Esophagus (tissue), 2 donors: ENCODE results near the gene SLC7A6OS. TPM values are rescaled to one million over a fixed set of nuclear protein-coding genes. Genes with fewer than 3 reads are reported as not detected.

Experiments
- H3K27ac ChIP-seq, 2 donors: one replicate each; pipeline ENCODE4 v1.5.1; 2013; ENCODE audit warnings: low read depth in 2 of 2, mild to moderate bottlenecking in 2 of 2, inconsistent platforms in 1 of 2, low read length in 1 of 2, moderate library complexity in 1 of 2
- H3K27me3 ChIP-seq, 2 donors: one replicate each; pipeline ENCODE4 v1.6.1; 2013; ENCODE audit warnings: low read length in 2 of 2, control low read depth in 1 of 2, mild to moderate bottlenecking in 1 of 2; ENCODE audit not compliant: insufficient read depth in 2 of 2, control insufficient read depth in 1 of 2
- H3K36me3 ChIP-seq, 2 donors: one replicate each; pipeline ENCODE4 v1.6.1; 2013; ENCODE audit warnings: low read length in 1 of 2; ENCODE audit not compliant: control insufficient read depth in 2 of 2, insufficient read depth in 2 of 2
- H3K4me1 ChIP-seq, 2 donors: one replicate each; pipeline ENCODE4 v1.6.1; 2013; ENCODE audit warnings: low read length in 1 of 2; ENCODE audit not compliant: control insufficient read depth in 2 of 2, insufficient read depth in 2 of 2
- H3K4me3 ChIP-seq, 2 donors: one replicate each; pipeline ENCODE4 v1.5.1; 2013; ENCODE audit warnings: low read length in 2 of 2, mild to moderate bottlenecking in 2 of 2, low read depth in 1 of 2, moderate library complexity in 1 of 2
- H3K9me3 ChIP-seq, 2 donors: one replicate each; pipeline ENCODE4 v1.6.1; 2013; ENCODE audit warnings: mild to moderate bottlenecking in 2 of 2, low read depth in 1 of 2, low read length in 1 of 2, moderate library complexity in 1 of 2; ENCODE audit not compliant: control insufficient read depth in 2 of 2, insufficient read depth in 1 of 2
- WGBS, 2 donors: extraction: QIAGEN DNeasy Blood & Tissue Kit; methylation state at CpG; one replicate each; pipeline ENCODE4 v1.1.7; 2013; 5-methylcytosine and 5-hydroxymethylcytosine counted together
- polyA plus RNA-seq, 2 donors: library from polyadenylated mRNA; stranded (reverse); fragments of 200-250 nt; gene quantifications; one replicate each; pipeline ENCODE4 v1.2.3, GENCODE V29; 2013
- donor health status: healthy with polysubstance abuse.
- donor health status: Bipolar disorder and iron deficiency.

The SLC7A6OS gene
- polyA plus RNA-seq, 2 donors, result 4.4 to 4.9 TPM

DNA sequence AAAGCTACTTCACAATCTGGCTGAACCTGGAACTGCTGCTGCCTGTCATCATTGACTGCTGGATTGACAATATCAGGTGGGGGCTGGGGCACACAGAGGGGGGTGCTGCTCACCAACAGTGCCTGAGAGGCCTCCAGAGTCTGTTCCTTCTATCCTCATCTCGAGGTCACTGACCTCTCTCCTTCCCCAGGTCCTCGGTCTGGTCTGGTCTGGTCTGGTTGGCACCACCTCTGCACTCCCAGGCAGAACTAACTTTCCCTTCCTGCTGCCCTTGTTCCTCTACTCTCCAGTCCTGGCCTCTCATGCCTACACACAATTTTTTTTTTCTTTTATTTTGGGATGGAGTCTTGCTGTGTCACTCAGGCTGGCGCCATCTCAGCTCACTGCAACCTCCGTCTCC, 61.4 kb downstream of the SLC7A6OS start:
- Histone ChIP-seq H3K4me3 (no peak overlapping the region), H3K36me3 (peaks cover 0 to 3% of the 10 kb centered on the region in 2 donors), H3K27ac (no peak overlapping the region), H3K4me1 (peaks cover 6 to 17% of the 10 kb centered on the region in 2 donors), H3K9me3 (no peaks in the 10 kb centered on the region), H3K27me3 (no peaks in the 10 kb centered on the region)
- WGBS, 2 donors, result 87 to 91% methylated on average over 4 of the region's 4 CpGs

Other genes with a start within 250 kb of the SLC7A6OS start
- gene NFATC3, start 225.6 kb downstream of the SLC7A6OS start, polyA plus RNA-seq, result 1 to 10 TPM; 4.0 to 5.5 TPM
- gene ESRP2, start 74.8 kb downstream of the SLC7A6OS start, polyA plus RNA-seq, result 10 to 100 TPM; 80.5 to 90.5 TPM
- gene PLA2G15, start 65.6 kb downstream of the SLC7A6OS start, polyA plus RNA-seq, result 1 to 10 TPM; 3.9 to 5.2 TPM
- gene SLC7A6, start 46.4 kb downstream of the SLC7A6OS start, polyA plus RNA-seq, result 1 to 10 TPM; 4.1 to 4.2 TPM
- gene PRMT7, start 73 bp upstream of the SLC7A6OS start, polyA plus RNA-seq, result 10 to 100 TPM; 22.6 to 36.0 TPM
- gene SMPD3, start 137.6 kb upstream of the SLC7A6OS start, polyA plus RNA-seq, result 1 to 10 TPM in 1 of 2 donors, under 1 TPM in 1; 0.41 to 4.0 TPM
- gene ZFP90, start 228.3 kb upstream of the SLC7A6OS start, polyA plus RNA-seq, result 1 to 10 TPM; 4.2 to 4.6 TPM